HepG2 (cell line): Measurements from ENCODE around the gene MMP25. TPM values are rescaled to one million over a fixed set of nuclear protein-coding genes. Genes with fewer than 3 reads are reported as not detected.
A peak's percentile ranks its signal among the peaks of the same experiment; 100 is the strongest.

ENCODE experiments used
- FOXA3 ChIP-seq: IDR thresholded peaks from 2 replicates; pipeline ENCODE4 v1.6.1; 2016; ENCODE audit warnings: missing genetic modification reagents, missing compliant biosample characterization
- GTF3A ChIP-seq: sonication (generic); formaldehyde crosslinking; conservative IDR thresholded peaks from 2 replicates; pipeline ENCODE4 v1.4.0; 2020; ENCODE audit warnings: mild to moderate bottlenecking, missing genetic modification reagents
- SALL1 ChIP-seq: sonication (generic); formaldehyde crosslinking; IDR thresholded peaks from 2 replicates; pipeline ENCODE4 v1.8.0; 2022; ENCODE audit warnings: mild to moderate bottlenecking, missing genetic modification reagents
- SNAI1 ChIP-seq: sonication (generic); formaldehyde crosslinking; IDR thresholded peaks from 2 replicates; pipeline ENCODE4 v1.5.0; 2020; ENCODE audit warnings: mild to moderate bottlenecking, missing genetic modification reagents, borderline replicate concordance
- ZNF292 ChIP-seq: sonication (generic); formaldehyde crosslinking; IDR thresholded peaks from 2 replicates; pipeline ENCODE4 v1.8.1; 2022; ENCODE audit warnings: mild to moderate bottlenecking, low read depth, missing genetic modification reagents, borderline replicate concordance
- ZNF501 ChIP-seq: sonication (generic); formaldehyde crosslinking; IDR thresholded peaks from 2 replicates; pipeline ENCODE4 v1.5.1; 2020; ENCODE audit warnings: mild to moderate bottlenecking, moderate library complexity, missing genetic modification reagents
- ZNF562 ChIP-seq: sonication (generic); formaldehyde crosslinking; IDR thresholded peaks from 2 replicates; pipeline ENCODE4 v1.8.0; 2022; ENCODE audit warnings: missing genetic modification reagents, borderline replicate concordance
- ZNF598 ChIP-seq: sonication (generic); formaldehyde crosslinking; IDR thresholded peaks from 2 replicates; pipeline ENCODE4 v1.5.1; 2020; ENCODE audit warnings: mild to moderate bottlenecking, missing genetic modification reagents, borderline replicate concordance
- polyA plus RNA-seq, 8 experiments: library from polyadenylated mRNA; depleted of rRNA in 3 of 8; stranded (reverse) in 7 of 8; unstranded in 1 of 8; fragments of >200 nt; fragmentation: Illumina TruSeq in 4 of 8; extraction: Trizol in 4 of 8; gene quantifications; 2 replicates each; pipeline versions ENCODE4 v1.2.1 to v1.2.3, GENCODE V29; 2011 to 2016; ENCODE audit warnings: low read depth in 4 of 8, missing spikeins in 1 of 8, mixed read lengths in 1 of 8; ENCODE audit not compliant: insufficient read depth in 1 of 8
- total RNA-seq, 5 experiments: library from RNA; depleted of rRNA; stranded (reverse); fragments of >200 nt; fragmentation: Illumina TruSeq; extraction: Trizol; gene quantifications; 2 replicates each; pipeline ENCODE4 v1.2.3, GENCODE V29; 2016; ENCODE audit warnings: low read depth in 1 of 5
- TF ChIP-seq, protein P1 (sequence below): sonication (generic); formaldehyde crosslinking; IDR thresholded peaks from 2 replicates; pipeline ENCODE4 v1.5.0; 2020; ENCODE audit warnings: mild to moderate bottlenecking, missing genetic modification reagents, borderline replicate concordance
- TF ChIP-seq, protein P2 (sequence below), 2 experiments: sonication (generic) in 1 of 2; formaldehyde crosslinking in 1 of 2; IDR thresholded peaks; 2 replicates each; pipeline versions ENCODE4 v1.4.0 to v1.6.1; 2018 to 2020; ENCODE audit warnings: missing genetic modification reagents in 2 of 2, borderline replicate concordance in 1 of 2, low read depth in 1 of 2, mild to moderate bottlenecking in 1 of 2, missing biosample characterization in 1 of 2
- TF ChIP-seq, protein P3 (sequence below): sonication (generic); formaldehyde crosslinking; IDR thresholded peaks from 2 replicates; pipeline ENCODE4 v1.8.0; 2022; ENCODE audit warnings: missing genetic modification reagents, low read depth, mild to moderate bottlenecking, borderline replicate concordance
- TF ChIP-seq, protein P4 (sequence below): sonication (generic); formaldehyde crosslinking; IDR thresholded peaks from 2 replicates; pipeline ENCODE4 v1.5.1; 2020; ENCODE audit warnings: mild to moderate bottlenecking, missing genetic modification reagents, moderate library complexity

The MMP25 gene
- total and polyA plus RNA-seq, 2 of the 13 experiments (the other 11 are each of a cell fraction or from before 2014, with no cell fraction given): 0.04 to 0.08 TPM

DNA sequence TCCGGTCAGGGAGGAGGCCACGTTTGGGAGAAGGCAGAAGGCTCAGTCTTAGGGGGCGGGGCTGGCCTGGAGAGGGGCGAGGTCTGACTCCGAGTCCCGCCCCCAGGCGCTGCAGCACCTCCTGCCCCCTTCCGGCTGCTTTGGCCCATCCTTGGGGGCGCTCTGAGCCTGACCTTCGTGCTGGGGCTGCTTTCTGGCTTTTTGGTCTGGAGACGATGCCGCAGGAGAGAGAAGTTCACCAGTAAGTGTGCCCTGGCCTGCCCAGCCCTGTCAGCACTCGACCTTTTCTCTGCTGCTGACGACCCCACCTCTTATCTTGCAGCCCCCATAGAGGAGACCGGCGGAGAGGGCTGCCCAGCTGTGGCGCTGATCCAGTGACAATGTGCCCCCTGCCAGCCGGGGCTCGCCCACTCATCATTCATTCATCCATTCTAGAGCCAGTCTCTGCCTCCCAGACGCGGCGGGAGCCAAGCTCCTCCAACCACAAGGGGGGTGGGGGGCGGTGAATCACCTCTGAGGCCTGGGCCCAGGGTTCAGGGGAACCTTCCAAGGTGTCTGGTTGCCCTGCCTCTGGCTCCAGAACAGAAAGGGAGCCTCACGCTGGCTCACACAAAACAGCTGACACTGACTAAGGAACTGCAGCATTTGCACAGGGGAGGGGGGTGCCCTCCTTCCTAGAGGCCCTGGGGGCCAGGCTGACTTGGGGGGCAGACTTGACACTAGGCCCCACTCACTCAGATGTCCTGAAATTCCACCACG is 24.7 kb upstream of the MMP25 start (continued):
- TF ChIP-seq, protein P1, sequence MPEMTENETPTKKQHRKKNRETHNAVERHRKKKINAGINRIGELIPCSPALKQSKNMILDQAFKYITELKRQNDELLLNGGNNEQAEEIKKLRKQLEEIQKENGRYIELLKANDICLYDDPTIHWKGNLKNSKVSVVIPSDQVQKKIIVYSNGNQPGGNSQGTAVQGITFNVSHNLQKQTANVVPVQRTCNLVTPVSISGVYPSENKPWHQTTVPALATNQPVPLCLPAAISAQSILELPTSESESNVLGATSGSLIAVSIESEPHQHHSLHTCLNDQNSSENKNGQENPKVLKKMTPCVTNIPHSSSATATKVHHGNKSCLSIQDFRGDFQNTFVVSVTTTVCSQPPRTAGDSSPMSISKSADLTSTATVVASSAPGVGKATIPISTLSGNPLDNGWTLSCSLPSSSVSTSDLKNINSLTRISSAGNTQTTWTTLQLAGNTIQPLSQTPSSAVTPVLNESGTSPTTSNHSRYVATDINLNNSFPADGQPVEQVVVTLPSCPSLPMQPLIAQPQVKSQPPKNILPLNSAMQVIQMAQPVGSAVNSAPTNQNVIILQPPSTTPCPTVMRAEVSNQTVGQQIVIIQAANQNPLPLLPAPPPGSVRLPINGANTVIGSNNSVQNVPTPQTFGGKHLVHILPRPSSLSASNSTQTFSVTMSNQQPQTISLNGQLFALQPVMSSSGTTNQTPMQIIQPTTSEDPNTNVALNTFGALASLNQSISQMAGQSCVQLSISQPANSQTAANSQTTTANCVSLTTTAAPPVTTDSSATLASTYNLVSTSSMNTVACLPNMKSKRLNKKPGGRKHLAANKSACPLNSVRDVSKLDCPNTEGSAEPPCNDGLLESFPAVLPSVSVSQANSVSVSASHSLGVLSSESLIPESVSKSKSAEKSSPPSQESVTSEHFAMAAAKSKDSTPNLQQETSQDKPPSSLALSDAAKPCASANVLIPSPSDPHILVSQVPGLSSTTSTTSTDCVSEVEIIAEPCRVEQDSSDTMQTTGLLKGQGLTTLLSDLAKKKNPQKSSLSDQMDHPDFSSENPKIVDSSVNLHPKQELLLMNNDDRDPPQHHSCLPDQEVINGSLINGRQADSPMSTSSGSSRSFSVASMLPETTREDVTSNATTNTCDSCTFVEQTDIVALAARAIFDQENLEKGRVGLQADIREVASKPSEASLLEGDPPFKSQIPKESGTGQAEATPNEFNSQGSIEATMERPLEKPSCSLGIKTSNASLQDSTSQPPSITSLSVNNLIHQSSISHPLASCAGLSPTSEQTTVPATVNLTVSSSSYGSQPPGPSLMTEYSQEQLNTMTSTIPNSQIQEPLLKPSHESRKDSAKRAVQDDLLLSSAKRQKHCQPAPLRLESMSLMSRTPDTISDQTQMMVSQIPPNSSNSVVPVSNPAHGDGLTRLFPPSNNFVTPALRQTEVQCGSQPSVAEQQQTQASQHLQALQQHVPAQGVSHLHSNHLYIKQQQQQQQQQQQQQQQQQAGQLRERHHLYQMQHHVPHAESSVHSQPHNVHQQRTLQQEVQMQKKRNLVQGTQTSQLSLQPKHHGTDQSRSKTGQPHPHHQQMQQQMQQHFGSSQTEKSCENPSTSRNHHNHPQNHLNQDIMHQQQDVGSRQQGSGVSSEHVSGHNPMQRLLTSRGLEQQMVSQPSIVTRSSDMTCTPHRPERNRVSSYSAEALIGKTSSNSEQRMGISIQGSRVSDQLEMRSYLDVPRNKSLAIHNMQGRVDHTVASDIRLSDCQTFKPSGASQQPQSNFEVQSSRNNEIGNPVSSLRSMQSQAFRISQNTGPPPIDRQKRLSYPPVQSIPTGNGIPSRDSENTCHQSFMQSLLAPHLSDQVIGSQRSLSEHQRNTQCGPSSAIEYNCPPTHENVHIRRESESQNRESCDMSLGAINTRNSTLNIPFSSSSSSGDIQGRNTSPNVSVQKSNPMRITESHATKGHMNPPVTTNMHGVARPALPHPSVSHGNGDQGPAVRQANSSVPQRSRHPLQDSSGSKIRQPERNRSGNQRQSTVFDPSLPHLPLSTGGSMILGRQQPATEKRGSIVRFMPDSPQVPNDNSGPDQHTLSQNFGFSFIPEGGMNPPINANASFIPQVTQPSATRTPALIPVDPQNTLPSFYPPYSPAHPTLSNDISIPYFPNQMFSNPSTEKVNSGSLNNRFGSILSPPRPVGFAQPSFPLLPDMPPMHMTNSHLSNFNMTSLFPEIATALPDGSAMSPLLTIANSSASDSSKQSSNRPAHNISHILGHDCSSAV (CRISPR knock-in tag): no peak
- TF ChIP-seq SNAI1 (CRISPR knock-in tag): 0 out of 2 replicates have a peak, but pooled peaks have one; percentile 22
- TF ChIP-seq, protein P2, sequence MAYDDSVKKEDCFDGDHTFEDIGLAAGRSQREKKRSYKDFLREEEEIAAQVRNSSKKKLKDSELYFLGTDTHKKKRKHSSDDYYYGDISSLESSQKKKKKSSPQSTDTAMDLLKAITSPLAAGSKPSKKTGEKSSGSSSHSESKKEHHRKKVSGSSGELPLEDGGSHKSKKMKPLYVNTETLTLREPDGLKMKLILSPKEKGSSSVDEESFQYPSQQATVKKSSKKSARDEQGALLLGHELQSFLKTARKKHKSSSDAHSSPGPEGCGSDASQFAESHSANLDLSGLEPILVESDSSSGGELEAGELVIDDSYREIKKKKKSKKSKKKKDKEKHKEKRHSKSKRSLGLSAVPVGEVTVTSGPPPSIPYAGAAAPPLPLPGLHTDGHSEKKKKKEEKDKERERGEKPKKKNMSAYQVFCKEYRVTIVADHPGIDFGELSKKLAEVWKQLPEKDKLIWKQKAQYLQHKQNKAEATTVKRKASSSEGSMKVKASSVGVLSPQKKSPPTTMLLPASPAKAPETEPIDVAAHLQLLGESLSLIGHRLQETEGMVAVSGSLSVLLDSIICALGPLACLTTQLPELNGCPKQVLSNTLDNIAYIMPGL (CRISPR knock-in tag; IDR thresholded peaks at IDR 0.05; ENCODE audit: borderline replicate concordance in 1 of 2, low read depth in 1 of 2): peak in 1 of 2 experiments; percentile 45; a peak in 1 of 4 replicates
- TF ChIP-seq FOXA3 (CRISPR knock-in tag): no peak
- 0 out of 2 replicates have a peak, but pooled peaks have one; percentile 7 for TF ChIP-seq GTF3A (CRISPR knock-in tag)
- TF ChIP-seq, protein P3, sequence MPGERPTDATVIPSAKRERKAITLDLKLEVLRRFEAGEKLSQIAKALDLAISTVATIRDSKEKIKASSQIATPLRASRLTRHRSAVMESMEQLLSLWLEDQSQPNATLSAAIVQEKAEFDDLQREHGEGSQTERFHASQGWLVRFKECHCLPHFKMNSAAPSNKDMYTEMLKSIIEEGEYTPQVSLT (CRISPR knock-in tag): 0 out of 2 replicates have a peak, but pooled peaks have one; percentile 70
- TF ChIP-seq, protein P4, sequence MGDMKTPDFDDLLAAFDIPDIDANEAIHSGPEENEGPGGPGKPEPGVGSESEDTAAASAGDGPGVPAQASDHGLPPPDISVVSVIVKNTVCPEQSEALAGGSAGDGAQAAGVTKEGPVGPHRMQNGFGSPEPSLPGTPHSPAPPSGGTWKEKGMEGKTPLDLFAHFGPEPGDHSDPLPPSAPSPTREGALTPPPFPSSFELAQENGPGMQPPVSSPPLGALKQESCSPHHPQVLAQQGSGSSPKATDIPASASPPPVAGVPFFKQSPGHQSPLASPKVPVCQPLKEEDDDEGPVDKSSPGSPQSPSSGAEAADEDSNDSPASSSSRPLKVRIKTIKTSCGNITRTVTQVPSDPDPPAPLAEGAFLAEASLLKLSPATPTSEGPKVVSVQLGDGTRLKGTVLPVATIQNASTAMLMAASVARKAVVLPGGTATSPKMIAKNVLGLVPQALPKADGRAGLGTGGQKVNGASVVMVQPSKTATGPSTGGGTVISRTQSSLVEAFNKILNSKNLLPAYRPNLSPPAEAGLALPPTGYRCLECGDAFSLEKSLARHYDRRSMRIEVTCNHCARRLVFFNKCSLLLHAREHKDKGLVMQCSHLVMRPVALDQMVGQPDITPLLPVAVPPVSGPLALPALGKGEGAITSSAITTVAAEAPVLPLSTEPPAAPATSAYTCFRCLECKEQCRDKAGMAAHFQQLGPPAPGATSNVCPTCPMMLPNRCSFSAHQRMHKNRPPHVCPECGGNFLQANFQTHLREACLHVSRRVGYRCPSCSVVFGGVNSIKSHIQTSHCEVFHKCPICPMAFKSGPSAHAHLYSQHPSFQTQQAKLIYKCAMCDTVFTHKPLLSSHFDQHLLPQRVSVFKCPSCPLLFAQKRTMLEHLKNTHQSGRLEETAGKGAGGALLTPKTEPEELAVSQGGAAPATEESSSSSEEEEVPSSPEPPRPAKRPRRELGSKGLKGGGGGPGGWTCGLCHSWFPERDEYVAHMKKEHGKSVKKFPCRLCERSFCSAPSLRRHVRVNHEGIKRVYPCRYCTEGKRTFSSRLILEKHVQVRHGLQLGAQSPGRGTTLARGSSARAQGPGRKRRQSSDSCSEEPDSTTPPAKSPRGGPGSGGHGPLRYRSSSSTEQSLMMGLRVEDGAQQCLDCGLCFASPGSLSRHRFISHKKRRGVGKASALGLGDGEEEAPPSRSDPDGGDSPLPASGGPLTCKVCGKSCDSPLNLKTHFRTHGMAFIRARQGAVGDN (CRISPR knock-in tag): peak; percentile 43
- peak; percentile 8; the same call in 1 of the 2 replicates for TF ChIP-seq SALL1 (CRISPR knock-in tag)
- 0 out of 2 replicates have a peak, but pooled peaks have one; percentile 18 for TF ChIP-seq ZNF292 (CRISPR knock-in tag)
- TF ChIP-seq ZNF501 (CRISPR knock-in tag): peak; percentile 6; the same call in 1 of the 2 replicates
- no peak for TF ChIP-seq ZNF562 (CRISPR knock-in tag)
- TF ChIP-seq ZNF598: 0 out of 2 replicates have a peak, but pooled peaks have one; percentile 51
